ENCODE measurements around the gene MESD.
A peak's percentile ranks its signal among the peaks of the same experiment; 100 is the strongest.

MESD gene

DNA sequence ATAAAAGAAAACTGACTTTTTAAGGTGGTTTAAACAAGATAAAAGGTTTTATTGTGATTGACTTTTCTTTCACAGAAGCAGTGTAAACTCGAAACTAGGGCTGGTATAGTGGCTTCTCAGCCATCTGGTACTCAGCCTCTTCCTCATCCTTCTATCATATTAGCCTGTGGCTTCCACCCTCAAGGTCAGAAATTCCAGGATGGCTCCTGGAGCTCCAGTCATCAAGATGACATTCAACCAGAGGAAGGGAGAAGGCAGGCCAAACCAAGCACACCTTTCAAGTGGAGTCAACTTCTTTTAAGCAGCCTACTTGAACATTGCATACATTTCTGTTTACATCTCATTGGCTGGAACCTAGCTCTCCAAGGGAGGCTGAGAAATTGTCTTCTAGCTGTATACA is 1.3 kb upstream of the MESD start:
- H3K27ac Mint-ChIP-seq, result no peak overlapping the region
- H3K4me1 Mint-ChIP-seq, result peaks cover 20 to 40% of the 10 kb centered on the region in 2 donors
- H3K4me3 Mint-ChIP-seq, result no peak overlapping the region
- DNase-seq, result no peak
- H3K27me3 Mint-ChIP-seq, result no peaks in the 10 kb centered on the region
- H3K9me3 Mint-ChIP-seq, result no peaks in the 10 kb centered on the region
- peaks cover 9 to 24% of the 10 kb centered on the region in 2 donors for H3K36me3 Mint-ChIP-seq
- ATAC-seq (replicated peaks), result no peak

DNA sequence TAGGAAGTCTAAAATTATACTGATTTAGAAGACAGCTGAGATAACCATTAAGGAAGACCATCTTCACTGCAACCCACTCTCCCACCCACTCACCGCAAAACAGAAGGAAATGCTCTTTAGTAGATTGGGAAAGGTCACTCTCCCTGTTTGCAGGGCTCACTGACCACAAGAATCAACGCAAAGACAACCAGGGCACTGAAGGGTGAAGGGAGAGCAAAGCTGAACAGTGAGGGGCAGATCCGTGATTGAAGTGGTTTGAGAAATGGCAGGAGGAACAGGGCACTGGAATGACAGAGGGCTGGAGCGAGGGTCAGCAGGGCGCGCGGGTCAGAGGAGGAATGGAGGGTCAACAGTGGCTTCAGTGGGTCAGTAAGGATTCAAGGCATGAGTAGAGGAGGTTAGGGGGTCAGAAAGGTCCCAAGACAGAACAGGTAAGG is 520 bp downstream of the MESD start:
- no peaks in the 10 kb centered on the region for H3K9me3 Mint-ChIP-seq
- DNase-seq (no peak), ATAC-seq (replicated peaks) (peak; percentile 12 to 13)
- peaks cover 13 to 25% of the 10 kb centered on the region in 2 donors for H3K36me3 Mint-ChIP-seq
- H3K27me3 Mint-ChIP-seq, result no peaks in the 10 kb centered on the region
- H3K4me3 Mint-ChIP-seq, result peak overlapping the region; percentile 96 to 99
- peaks cover 31 to 59% of the 10 kb centered on the region in 2 donors for H3K4me1 Mint-ChIP-seq
- peak overlapping the region; percentile 95 for H3K27ac Mint-ChIP-seq

DNA sequence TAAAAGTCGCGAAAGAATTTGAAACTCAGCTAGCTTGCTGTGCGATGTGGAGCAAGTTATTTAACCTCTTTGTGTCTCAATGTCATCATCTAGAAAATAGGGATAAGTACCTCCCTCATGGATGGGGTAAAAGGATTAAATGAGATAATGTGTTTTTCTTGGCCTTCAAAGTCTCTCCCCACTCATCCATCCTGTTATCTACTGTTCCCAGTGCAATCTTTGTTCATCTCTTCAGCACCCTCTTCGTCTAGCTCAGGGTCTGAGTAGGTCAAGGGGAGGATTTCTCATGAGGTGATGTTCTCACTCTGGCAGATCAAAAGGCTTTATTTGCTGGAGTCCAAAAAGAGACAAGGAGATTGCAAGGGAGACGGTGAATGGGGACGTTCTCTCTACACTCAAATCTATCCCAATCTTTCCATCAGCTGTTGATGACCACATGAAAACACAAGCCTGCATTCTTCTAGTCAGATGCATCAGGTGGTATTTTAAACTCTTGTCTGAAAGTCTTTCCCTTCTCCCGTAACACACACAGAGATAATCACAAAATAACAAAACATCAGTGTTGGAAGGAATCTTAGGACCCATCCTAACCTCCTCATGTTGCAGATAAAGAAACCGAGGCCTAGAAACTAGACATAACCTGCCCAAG is 1.3 kb downstream of the MESD start:
- H3K4me1 Mint-ChIP-seq, result peaks cover 34 to 64% of the 10 kb centered on the region in 2 donors
- H3K4me3 Mint-ChIP-seq, result peak overlapping the region; percentile 96 to 99
- no peak for ATAC-seq (replicated peaks)
- no peaks in the 10 kb centered on the region for H3K27me3 Mint-ChIP-seq
- no peaks in the 10 kb centered on the region for H3K9me3 Mint-ChIP-seq
- H3K27ac Mint-ChIP-seq, result peak overlapping the region; percentile 95
- H3K36me3 Mint-ChIP-seq, result peaks cover 15 to 28% of the 10 kb centered on the region in 2 donors
- no peak for DNase-seq

DNA sequence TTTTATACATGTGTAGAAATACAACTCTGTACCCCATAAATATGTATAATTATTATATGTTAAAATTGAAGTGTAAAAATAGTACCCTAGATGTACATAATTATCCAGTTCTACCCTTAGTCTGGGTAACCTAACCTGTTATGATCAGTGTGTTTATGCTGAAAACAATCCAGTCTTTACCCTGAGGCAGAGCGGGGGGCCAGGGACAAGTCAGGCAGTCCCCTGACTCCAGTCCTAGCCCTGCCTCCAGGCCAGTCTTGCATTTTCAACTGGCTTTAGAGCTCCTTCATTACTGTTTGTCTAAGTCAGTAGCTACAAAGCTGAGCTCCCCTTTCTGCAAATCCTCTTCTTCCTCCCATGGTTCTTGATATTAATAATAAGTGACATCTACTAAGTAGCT is 3.1 kb downstream of the MESD start:
- ATAC-seq (replicated peaks) (no peak), DNase-seq (no peak)
- Mint-ChIP-seq H3K4me3 (no peak overlapping the region), H3K27me3 (no peaks in the 10 kb centered on the region), H3K27ac (no peak overlapping the region), H3K4me1 (peaks cover 42 to 73% of the 10 kb centered on the region in 2 donors), H3K36me3 (peaks cover 22 to 38% of the 10 kb centered on the region in 2 donors), H3K9me3 (no peaks in the 10 kb centered on the region)

DNA sequence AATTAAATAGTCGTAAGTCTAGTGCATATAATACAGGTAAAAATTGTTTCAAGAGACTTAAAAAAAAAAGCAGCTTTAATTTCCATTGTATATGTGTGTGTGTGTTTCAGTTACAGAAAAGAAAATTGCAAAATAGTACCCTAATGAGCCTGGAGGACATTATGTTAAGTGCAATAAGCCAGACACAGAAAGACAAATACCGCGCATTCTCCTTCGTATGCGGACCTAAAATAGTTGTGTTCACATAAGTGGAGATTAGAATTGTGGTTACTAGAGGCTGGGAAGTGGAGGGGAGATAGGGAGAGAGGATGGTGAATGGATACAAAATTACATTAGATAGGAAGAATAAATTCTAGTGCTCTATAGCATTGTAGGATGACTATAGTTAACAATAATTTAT is 3.6 kb downstream of the MESD start:
- no peaks in the 10 kb centered on the region for H3K9me3 Mint-ChIP-seq
- DNase-seq (no peak), ATAC-seq (replicated peaks) (no peak)
- H3K4me1 Mint-ChIP-seq, result peaks cover 42 to 68% of the 10 kb centered on the region in 2 donors
- no peak overlapping the region for H3K27ac Mint-ChIP-seq
- no peaks in the 10 kb centered on the region for H3K27me3 Mint-ChIP-seq
- H3K4me3 Mint-ChIP-seq, result no peak overlapping the region
- peaks cover 22 to 38% of the 10 kb centered on the region in 2 donors for H3K36me3 Mint-ChIP-seq

DNA sequence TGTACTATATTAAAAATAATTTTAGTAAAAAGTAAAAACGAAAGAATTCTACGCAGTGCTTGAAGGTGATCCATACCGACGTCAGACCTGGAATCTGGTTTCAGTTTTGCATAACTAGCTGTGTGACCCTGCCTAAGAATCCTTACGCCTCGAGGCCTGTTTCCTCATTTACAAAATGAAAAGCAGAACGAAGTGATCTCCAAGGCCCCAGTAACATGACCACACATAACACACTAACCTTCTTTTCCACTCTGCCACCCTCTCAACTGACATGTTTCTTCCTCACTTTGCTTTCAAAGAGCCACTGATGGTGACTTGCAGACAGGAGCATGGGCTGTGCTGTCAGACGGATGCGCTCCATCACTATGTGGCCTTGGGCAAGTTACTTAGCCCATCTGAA is 4.8 kb downstream of the MESD start:
- H3K4me3 Mint-ChIP-seq, result peak overlapping the region in 1 of 2 donors; percentile 2
- H3K27ac Mint-ChIP-seq, result peak overlapping the region; percentile 68
- DNase-seq, result peak; percentile 20
- no peaks in the 10 kb centered on the region for H3K9me3 Mint-ChIP-seq
- peak; percentile 48 to 49 for ATAC-seq (replicated peaks)
- H3K27me3 Mint-ChIP-seq, result no peaks in the 10 kb centered on the region
- peaks cover 42 to 65% of the 10 kb centered on the region in 2 donors for H3K4me1 Mint-ChIP-seq
- peaks cover 22 to 42% of the 10 kb centered on the region in 2 donors for H3K36me3 Mint-ChIP-seq

DNA sequence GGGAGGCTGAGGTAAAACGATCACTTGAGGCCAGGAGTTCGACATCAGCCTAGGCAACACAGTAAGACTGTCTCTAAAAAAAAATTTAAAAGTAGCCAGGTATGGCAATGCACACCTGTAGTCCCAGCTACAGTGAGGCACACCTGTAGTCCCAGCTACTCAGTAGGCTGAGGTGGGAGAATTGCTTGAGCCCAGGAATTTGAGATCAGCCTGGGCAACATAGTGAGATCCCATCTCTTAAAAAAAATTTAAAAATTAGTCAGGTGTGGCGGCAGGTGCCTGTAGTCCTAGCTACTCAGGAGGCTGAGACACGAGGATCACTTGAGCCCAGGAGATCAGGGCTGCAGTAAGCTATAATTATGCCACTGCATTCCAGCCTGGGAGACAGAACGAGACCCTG is 6.8 kb downstream of the MESD start:
- no peaks in the 10 kb centered on the region for H3K27me3 Mint-ChIP-seq
- no peaks in the 10 kb centered on the region for H3K9me3 Mint-ChIP-seq
- no peak overlapping the region for H3K27ac Mint-ChIP-seq
- peaks cover 21 to 45% of the 10 kb centered on the region in 2 donors for H3K36me3 Mint-ChIP-seq
- no peak overlapping the region for H3K4me3 Mint-ChIP-seq
- ATAC-seq (replicated peaks), result no peak
- H3K4me1 Mint-ChIP-seq, result peaks cover 45 to 67% of the 10 kb centered on the region in 2 donors
- DNase-seq, result no peak

DNA sequence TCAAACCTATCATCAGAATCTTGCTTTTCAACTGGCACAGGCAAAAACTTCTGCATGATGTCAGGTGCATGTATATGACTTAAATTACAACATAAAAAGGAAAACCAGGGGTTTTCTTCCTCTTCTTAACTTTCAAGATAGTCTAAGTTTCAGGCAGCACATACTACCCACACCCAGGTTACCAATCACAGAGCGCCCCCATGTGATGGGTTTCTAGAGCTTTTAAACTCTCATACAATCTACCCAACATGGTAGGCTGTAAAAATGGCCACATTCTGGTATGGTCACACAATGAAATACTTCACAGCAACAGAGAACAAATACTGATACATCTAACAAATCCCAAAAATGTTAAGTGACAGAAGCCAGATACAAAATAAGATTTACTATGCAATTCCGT is 7.4 kb downstream of the MESD start:
- Mint-ChIP-seq H3K4me1 (peaks cover 50 to 70% of the 10 kb centered on the region in 2 donors), H3K27me3 (no peaks in the 10 kb centered on the region), H3K4me3 (no peak overlapping the region), H3K36me3 (peaks cover 24 to 50% of the 10 kb centered on the region in 2 donors), H3K27ac (peak overlapping the region; percentile 20), H3K9me3 (no peaks in the 10 kb centered on the region)
- no peak for DNase-seq
- no peak for ATAC-seq (replicated peaks)

DNA sequence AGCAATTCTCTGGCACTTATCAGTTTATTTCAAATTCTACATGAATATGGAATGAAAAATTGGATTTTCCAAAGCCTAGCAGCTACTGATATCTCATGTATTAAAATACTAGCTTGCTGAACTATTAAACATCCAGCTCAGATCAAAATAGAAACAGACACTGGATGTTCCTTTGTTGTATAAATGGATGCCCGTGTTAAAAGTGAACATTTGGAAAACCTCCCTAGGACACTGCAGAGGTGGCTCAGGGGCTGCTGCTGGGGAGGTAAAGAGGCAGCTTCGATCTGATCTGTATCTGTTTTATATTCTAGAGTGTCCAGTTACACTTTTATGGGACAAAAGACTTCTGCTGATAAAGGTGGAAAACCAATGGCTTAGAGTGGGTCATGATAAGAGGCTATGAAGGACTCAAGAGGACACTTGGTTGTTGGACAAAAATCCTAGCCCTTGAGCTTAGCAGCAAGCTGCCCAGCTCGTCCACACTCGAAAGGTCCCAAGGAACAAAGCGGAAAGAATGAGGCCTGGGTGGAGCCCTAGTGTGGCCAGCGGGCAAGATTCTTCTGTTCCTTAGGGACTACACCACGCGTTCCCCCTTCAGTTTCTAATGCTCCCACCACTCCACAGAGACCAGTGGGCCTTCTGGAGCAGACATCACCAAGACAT is 9.9 kb downstream of the MESD start:
- Mint-ChIP-seq H3K4me3 (no peak overlapping the region), H3K27me3 (no peaks in the 10 kb centered on the region), H3K27ac (no peak overlapping the region), H3K4me1 (peaks cover 40 to 58% of the 10 kb centered on the region in 2 donors), H3K36me3 (peaks cover 26 to 54% of the 10 kb centered on the region in 2 donors), H3K9me3 (no peaks in the 10 kb centered on the region)
- no peak for DNase-seq
- no peak for ATAC-seq (replicated peaks)

DNA sequence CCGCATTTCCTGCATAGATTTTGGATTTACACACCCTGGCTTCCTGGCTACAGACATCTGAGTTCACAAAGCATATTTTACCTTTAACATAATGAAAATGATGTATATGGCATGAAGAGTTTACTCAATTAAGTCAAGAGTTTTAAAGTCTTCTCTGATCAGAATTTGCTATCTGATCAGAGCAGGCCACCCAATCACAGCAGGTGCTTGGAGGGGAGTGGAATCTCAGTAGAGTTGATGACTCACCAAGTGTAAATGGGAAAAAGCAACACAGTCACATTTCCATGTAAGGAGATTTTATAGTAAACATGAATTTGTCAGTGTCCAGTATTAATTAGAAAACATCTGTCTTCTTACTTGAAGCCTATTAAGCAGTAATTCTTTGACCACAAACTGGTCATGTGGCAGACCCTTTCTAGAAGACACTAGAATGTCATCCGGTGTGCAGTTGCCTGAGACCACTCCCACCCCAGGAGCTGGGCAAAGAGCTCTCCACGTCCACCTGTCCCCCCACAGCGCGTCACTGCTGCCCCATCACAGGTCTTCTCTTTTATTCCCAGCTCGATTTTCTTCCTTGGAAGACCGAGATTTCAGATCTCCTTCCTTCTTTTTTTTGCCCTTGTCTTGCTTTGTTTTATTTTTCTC is 10.8 kb downstream of the MESD start:
- Mint-ChIP-seq H3K4me1 (peaks cover 35 to 50% of the 10 kb centered on the region in 2 donors), H3K9me3 (no peaks in the 10 kb centered on the region), H3K4me3 (no peak overlapping the region)

DNA sequence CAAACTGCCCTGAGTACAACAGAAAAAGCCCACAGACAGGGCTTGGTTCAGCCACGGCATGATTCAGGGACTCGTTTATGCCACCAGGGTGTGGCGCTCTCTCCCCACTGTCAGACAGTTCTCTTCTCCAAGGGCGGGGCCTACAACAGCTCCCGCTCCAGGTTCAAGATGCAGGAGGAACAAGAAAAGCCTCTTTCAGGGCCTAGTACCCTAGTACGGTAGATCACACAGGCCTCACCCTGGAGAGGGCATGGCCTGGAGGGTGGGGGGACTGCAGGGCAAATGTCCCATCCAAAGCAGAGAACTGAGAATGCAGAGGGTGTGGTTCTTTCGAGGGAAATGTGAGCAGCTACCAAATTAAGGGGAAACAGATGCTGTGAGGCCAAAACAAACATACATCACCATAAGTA is 12.0 kb downstream of the MESD start:
- DNase-seq (peak; percentile 13), ATAC-seq (replicated peaks) (peak; percentile 62 to 69)
- Mint-ChIP-seq H3K27me3 (no peaks in the 10 kb centered on the region), H3K4me3 (peak overlapping the region in 1 of 2 donors; percentile 4), H3K36me3 (peaks cover 22 to 54% of the 10 kb centered on the region in 2 donors), H3K4me1 (peaks cover 30 to 44% of the 10 kb centered on the region in 2 donors), H3K27ac (peak overlapping the region; percentile 25), H3K9me3 (no peaks in the 10 kb centered on the region)

More for the DNA sequence above, 10.8 kb downstream of the MESD start:
- DNase-seq (no peak), ATAC-seq (replicated peaks) (no peak)
- Mint-ChIP-seq H3K36me3 (peaks cover 22 to 58% of the 10 kb centered on the region in 2 donors), H3K27ac (no peak overlapping the region), H3K27me3 (no peaks in the 10 kb centered on the region)

DNA sequence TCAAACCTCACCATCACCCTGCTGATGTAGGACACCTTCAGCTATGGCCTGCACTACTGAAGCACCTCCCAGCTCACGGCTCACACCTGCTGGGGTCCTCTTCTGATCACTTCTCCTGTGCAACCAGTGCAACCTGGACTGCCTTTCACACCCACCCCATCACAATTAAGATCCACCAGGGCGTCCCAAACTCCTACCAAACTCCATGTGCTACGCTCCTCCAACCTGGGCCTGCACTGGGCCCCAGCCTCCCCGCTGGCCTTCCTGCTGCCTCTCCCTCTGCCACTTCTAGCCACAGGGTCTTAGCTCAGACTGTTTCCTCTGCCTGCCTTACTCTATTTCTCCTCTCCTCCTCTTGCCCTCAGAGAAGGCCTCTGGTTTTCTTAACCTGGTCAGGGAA is 12.8 kb downstream of the MESD start:
- no peak for DNase-seq
- Mint-ChIP-seq H3K36me3 (peaks cover 15 to 51% of the 10 kb centered on the region in 2 donors), H3K9me3 (no peaks in the 10 kb centered on the region), H3K4me3 (no peak overlapping the region), H3K27ac (peak overlapping the region; percentile 20), H3K4me1 (peaks cover 25 to 37% of the 10 kb centered on the region in 2 donors), H3K27me3 (no peaks in the 10 kb centered on the region)
- no peak for ATAC-seq (replicated peaks)

DNA sequence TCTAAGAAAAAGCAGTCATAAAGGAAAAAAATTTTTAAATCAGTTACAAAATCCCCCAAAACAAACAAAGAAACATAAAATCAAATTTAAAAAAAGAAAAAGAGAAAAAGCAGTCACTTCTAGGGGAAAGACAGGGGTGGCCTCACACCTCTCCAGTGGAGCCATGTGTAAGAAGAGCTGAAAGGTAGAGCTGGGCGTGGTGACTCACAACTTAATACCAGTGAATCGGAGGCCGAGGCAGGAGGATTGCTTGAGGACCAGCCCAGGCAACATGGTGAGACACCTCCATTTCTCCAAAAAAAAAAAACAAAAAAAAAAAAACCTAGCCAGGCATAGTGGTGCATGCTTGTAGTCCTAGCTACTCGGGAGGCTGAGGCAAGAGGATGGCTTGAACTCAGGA is 14.7 kb downstream of the MESD start:
- DNase-seq (no peak), ATAC-seq (replicated peaks) (no peak)

DNA sequence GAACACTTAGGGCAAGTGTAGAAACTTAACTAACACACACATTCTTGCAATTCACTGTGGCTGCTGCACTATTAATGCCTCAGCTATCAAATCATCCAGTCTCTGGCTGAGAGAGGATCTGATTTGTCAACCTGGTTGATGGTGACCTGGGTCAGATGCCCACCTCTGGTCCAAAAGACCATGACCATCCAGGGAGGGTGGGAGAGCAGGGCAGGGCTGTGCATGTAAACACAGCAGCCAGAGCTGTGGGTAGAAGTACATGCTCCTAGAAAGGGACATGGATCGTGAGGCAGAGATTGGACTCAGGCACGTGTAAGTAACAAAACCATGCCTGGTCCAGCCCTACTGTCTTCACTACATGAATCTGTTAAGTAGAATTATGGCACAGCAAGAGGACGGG is 17.3 kb downstream of the MESD start:
- peaks cover 11 to 48% of the 10 kb centered on the region in 2 donors for H3K36me3 Mint-ChIP-seq
- no peak overlapping the region for H3K4me3 Mint-ChIP-seq
- DNase-seq, result no peak
- no peaks in the 10 kb centered on the region for H3K9me3 Mint-ChIP-seq
- H3K27ac Mint-ChIP-seq, result no peak overlapping the region
- H3K27me3 Mint-ChIP-seq, result no peaks in the 10 kb centered on the region
- no peak for ATAC-seq (replicated peaks)
- H3K4me1 Mint-ChIP-seq, result peaks cover 7 to 31% of the 10 kb centered on the region in 2 donors

More for the DNA sequence above, 14.7 kb downstream of the MESD start:
- Mint-ChIP-seq H3K27me3 (no peaks in the 10 kb centered on the region), H3K4me3 (no peak overlapping the region), H3K36me3 (peaks cover 17 to 56% of the 10 kb centered on the region in 2 donors), H3K9me3 (no peaks in the 10 kb centered on the region), H3K27ac (no peak overlapping the region), H3K4me1 (peaks cover 25 to 44% of the 10 kb centered on the region in 2 donors)

Data from stimulated activated naive B cell treated with anti-CD40 and anti-IgM and Interleukin-4, amounts not matched to agents 10 μg/mL and 1 μg/mL and 100 μg/mL, for 72 hours (primary cell).